ENCODE measurements around the gene SLC7A11.
A peak's percentile ranks its signal among the peaks of the same experiment; 100 is the strongest.

SLC7A11 gene

DNA sequence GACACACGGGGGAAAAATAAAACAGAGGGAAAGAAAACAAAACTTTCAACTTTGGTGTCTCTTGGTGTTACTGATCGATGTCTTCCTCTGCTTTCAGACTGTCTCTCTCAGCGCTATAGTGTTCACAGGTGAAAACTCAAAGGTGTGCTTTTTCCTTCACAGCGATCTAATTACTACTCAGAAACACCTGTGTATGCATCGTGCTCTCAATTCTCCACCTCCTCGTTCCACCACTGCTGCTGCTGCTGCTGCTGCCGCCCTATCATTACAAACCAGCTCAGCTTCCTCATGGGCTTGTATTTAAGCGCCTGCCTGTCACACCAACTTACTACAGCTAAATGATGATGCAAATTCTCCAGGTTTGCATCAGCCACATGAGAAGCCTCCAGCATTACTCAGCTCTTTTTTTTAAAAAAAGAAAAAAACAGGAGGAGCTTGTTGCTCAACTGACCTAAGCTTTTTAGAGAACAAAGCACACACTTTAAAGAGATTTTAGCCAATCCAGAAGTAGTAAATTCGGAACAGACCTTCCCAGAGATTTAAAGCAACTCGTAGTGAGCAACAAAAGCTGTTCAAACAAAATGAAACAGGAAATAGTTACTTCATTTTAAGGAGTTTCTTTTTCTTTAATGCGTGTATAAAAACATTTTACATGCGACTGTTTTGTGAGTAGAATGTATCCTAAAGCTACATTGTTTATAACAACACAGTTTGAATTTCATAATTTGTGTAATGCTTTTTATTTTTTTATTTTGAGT, at the start of gene SLC7A11:
Gene SLC7A11 (minus strand): TSS at position 274 of the 758 bp plus-strand sequence. CDS start 280 bp downstream, outside the sequence.
- DNase-seq, result peak in 1 of 2 experiments; percentile 62

DNA sequence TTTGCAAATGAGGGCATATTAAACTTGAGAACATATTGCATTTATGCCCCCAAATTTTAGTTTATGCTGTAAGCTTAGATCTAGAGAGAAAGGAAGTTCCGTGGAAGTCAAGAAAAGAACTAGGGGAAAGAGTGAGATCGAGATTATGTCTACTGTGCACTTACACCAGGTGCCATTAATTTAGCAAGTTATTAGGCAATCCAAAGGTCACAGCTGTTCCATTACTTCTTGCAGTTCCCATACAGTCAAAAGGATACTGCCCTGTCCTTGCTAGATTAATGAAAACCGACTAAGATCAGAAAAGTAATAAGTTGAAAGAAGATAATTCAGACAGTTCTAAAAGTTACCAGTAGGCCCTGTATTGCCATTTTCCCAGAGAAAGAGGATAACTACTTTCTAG, 49.3 kb upstream of the SLC7A11 start:
- DNase-seq, result no peak

DNA sequence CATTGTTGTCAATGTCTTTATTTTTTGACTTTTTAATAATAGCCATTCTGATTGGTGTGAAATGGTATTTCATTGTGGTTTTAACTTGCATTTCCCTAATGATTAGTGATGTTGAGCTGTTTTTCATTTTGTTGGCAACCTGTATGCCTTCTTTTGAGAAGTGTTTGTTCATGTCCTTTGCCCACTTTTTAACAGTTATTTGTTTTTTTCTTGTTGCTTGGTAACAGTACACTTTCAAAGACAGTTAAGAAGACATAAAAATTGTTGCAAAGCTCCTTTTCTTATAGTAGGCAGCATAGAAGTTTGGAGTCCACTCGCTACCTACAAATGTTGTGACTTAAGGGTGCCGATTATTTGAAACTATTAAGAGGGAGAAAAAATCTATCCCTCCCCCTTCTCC, 48.7 kb upstream of the SLC7A11 start:
- DNase-seq, result no peak

DNA sequence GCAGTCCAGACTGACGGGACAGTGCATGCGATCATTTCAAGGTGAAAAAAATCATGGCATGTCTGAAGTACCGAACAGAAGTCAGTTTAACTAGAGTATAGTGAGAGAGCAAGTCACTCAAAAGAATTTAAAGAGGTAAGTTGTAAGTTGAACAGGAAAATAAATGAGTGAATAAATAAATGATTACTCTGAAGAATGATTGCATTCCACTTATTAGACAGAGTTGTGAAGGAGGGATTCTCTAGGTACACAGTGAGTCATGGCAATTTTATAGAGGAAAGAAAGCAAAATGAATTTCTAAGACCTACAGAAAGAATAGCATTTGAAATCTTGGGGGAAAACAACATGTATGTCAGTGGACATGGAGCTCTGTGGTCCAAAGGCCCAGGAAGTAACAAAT, 37.1 kb upstream of the SLC7A11 start:
- DNase-seq, result no peak

DNA sequence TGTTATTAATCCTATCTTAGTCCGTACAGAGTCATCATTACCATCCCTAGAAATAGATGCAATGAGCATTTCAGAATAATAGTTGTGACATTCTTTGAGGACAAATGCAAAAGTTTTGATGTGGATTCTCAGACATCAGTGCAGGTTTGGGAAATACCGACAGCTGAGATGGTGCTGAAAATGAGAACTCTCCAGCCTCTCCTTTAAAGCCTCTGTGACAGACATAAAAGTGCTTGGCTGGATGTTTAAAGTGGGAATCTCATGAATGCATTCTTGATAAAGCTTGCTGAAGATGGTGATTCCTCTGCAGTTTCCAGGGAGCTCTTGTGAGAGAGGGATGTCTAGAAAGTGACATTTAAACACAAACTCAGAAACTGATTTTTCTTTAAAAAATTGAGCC, 35.0 kb upstream of the SLC7A11 start:
- DNase-seq, result no peak

DNA sequence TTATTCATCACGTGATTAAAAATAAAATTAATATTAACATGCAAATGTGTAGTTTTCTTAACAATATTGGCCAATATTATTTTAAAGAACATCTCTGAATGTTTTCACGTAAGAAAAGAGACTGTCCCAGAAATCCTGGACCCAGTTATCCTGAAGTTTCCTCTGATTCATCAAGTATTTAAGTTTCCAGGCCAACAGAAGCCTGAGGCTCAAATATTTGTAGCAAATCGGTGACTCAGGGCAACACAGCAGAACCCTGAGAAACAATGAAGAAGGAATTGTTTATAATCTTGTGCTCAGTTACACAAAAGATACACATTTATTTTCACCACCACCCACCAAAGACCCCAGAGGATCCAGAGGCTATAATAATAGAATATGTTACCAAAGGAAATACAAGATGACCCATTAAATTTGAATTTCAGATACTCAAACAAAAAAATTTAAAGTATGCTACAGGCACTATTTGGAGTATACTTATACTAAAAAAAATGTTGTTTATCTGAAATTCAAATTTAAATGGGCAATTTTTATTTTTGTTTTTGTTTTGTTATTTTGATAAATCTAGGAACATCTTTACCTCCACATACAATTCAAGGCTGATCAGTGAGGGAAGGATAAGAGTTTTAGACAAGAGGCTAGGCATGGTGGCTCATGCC, 33.9 kb upstream of the SLC7A11 start:
- no peak for DNase-seq

DNA sequence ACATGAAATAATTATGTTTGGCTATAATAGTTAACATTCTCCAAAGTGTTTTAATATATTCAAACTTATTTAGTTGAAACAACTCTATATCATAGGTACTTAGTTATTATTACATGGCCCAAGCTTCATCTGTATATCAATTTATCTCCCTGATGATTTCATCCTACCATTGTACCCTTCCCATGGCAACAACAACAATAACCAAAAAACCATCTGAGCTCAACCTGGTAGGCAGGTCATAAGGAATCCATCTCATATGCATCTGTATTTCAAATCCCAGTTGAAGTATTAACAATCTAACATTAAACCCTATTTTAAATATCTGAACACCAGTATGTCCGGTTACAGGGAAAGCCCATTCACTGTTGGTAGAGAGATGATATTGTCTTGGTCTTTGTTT, 33.1 kb upstream of the SLC7A11 start:
- DNase-seq, result no peak

DNA sequence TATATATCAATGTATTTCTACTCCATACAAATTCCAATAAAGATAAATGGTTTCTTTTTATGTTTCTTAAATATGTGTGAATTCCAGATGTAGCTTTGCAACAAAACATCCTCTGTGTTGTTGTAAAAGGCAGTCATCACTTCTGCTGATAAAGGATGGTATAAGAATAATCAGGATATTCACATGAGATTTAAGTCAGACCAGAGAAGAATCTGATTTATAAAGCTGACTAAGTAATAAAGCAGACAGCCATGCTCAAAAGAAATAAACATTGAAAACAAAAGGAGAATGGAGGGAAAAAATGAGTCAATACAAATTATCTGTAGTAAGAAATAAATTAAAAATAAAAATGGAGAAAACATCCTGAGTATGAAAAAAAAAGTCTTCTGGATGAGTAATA, 27.0 kb upstream of the SLC7A11 start:
- DNase-seq, result no peak

DNA sequence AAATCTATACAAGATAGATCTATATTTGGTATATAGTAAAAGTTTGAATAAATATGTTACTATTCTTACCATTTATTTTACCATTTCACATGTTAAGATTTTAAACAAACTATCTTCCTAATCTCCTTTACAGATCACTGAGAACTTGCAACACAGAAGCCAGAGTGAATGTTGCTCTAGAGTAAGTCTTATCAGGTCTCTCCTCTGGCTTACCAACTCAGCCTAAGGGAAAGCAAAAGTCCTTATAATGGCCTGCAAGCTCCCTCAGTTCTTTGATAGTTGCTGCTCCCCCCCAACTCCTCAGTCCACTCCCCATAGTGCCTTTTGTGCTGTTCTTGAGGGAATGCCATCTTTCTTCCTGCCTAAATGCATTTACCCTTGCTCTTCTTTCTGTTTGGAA, 25.7 kb upstream of the SLC7A11 start:
- no peak for DNase-seq

DNA sequence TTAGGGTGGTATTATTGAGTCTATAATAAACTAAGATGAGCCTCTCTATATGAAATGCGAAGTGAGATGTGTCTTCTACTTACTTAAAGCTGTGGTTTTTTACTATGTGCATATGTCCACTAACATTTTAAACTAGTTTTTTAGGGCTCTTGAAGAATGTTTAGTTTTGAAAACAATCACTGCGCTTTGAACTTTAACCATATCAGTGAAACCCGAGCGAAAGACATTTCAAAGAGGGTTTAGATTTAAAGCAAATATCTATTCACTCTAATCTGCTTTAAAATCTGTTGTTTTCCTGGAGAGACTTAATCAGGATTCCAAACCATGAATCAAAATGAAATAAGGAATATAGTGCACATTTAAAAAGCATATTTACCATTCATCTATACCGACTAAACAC, 24.8 kb upstream of the SLC7A11 start:
- no peak for DNase-seq

DNA sequence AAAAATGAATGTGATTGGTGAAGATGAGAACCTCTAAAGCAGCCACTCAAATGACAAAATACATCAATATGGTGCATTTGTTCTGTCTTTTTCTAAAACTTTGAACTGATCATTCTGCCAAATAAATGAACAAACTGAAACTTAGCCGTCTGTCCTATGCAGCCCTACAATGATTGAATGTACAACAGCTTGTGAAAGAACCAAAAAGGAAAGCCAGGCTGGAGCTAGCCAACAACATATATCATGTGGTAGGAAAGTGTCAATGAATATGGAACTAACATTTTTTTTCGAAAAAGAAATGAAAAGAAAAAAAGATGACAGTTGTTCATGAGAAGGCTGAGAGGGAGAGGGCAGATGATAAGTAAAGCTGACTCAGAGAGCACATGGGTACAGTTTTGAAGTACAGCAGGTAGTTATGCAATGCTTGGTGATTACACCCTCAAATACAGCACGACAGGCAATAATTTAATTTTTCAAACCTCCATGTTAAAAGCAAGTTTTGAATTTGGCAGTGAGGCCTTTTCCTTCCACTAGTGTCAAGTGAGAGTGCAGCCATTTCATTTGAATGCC, 21.2 kb upstream of the SLC7A11 start:
- no peak for DNase-seq

DNA sequence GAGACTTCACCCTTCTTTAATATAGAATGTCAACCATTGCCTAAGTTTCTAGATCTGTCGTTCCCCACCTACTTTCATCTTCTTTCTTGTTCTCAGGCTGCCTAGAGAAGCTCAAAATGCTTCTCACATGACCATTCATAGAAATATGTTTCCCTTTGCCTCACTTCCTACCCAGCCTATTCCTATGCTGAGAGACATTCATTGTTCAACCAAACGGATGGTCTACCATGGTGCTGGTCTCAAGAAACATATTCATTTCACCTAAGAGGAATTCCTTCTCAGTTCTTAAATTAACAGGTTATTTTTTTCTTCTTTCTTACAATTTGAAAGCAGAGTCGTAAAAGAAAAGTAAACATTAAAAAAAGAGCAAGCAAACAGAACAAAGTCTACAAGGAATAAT, 20.3 kb upstream of the SLC7A11 start:
- no peak for DNase-seq

DNA sequence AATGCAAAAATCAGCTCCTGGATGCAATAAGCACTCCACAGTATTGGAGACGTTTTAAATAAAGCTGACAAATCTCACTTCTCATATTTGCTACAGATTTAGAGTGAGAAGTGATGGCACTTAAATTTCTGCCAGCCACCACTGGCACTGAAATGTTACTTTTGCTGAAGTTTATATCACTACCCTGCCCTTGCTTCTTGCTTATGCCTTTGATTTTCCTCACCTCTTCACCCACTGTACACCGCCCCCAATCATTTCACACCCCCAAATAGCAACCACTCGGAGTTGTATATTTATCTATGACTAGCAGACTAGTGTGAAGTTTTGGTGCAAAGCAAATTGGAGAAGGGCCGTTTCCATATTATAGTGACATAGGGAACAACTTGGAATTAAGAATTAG, 19.9 kb upstream of the SLC7A11 start:
- no peak for DNase-seq

DNA sequence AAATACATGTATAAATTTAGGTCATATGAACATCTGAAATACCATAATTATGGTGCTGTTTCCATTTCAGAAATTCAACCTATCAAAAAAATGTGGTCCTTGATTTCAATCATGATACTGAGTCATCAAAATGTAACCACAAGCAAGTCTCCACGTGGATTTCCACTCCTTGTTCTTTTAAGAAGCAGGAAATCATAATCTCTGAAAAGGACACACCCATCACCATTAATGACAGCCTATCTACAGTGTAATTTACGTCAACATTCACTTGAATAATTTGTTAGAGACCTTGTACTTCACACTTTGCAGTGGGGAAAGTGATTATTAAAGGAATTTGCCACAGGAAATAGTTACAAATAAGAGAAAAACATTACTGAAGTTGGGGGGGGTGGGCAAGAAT, 17.7 kb upstream of the SLC7A11 start:
- DNase-seq, result no peak

DNA sequence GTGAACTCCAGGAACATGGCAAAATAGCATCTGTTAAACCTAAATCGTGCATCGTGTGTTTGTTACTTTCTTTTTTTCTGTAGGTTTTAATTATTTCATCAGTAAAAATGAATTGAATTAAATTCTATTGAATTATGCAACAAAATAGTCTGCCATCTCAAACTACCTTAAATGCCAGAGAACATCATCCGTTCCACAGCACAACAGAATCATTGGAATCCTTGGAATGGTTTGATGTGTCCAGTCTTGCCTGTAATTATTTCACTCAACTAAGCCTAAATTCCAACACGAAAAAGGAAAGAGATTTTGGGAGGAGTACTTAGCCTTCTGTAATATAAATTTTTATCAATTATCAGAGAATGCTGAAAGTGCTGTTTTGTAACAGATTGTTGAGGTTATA, 17.1 kb upstream of the SLC7A11 start:
- no peak for DNase-seq

DNA sequence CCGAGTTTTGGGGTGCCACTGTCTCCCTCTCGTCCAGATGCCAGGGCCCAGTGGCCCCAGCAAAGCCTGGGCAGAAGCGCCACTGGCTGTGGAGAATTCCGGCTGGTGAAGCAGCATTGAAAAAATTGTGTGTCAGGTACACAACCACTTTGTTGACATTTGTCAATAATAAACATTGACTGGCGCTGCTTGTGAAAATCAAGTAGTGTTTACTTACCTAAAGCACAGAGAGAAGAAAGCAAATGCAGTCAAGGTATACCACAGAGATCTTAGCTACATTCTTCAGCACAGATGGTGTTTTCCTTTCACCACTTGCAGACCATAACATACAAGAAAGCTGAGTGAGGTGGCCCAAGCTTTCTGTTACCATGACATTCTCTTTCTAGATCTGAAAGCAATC, 14.5 kb upstream of the SLC7A11 start:
- no peak for DNase-seq

DNA sequence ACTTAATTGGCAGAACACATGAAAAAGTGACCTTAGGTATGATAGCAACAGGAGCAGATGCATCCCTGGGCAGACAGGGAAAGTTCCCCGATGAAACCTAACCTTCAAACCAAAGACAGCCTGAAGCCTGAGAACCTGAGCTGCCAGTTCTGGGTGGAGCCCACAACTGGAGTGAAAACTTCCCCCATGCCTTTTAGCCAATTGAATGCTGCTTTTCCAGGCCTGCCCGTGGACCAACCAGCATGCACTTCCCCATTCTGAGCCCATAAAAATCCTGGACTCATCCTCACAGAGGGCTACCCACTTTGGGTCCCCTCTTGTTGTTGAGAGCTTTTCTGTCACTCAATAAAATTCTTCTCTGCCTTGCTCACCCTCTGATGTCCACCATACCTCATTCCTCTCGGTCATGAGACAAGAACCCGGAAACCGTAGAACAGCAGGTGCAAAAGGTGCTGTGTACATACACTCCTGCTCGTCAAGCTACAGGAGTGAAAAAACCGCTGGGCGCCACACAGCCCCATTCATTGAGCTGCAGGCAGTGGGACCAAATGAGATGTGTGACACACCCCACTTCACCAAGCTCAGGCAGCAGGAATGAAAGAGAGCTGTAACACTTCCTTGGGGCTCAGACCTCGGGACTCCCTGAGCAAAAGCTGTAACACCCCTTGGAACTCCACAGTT, 13.9 kb upstream of the SLC7A11 start:
- DNase-seq, result no peak

DNA sequence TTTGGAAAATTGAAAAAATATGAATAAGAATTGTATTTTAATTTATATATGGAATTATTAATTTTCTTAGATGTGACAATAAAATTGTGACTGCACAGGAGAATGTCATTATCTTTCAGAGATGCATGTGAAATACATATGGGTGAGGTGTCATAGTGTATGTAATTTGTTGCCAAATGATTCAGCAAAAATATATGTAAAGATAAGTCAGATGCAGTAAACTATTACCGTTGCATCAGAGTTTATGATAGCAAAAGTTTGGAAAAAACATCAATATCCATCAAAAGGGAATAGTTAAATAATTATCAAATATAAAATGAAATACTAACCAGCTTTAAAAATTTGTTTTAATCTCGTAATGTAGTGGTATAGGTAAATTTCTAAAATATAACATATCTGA, 10.4 kb upstream of the SLC7A11 start:
- DNase-seq, result no peak

DNA sequence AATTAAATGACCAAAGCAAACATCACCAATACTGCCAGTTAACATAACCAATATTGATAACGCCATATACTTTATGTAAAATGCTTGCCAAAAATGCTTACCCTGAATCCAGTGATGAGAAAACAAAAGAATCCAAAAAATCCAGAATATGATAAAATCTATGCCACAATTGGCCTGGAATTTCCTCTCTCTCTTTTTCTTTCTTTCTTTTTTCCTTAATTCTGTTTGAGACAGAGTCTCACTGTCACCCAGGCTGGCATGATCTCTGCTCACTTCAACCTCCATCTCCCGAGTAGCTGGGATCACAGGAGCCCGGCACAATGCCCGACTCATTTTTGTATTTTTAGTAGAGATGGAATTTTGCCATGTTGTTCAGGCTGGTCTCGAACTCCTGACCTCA, 9.8 kb upstream of the SLC7A11 start:
- no peak for DNase-seq

DNA sequence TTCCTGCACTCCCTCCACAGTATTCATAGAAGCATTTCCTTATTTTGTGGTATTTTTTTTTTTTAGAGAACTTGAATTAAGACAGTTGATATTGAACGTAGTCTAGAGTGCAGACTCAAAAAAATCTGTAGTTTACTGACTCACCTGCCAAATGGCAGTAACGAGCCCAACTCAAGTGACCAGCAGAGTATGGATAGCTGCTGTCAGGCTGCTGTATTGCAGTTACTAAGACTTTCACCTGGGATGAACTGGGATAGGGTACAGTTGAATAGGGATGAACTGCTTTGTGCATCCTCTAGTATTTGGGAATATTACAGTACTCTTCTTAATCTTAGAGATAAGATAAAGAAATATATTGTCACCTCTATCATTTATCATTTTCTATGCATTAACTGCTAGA, 7.0 kb upstream of the SLC7A11 start:
- DNase-seq, result no peak

DNA sequence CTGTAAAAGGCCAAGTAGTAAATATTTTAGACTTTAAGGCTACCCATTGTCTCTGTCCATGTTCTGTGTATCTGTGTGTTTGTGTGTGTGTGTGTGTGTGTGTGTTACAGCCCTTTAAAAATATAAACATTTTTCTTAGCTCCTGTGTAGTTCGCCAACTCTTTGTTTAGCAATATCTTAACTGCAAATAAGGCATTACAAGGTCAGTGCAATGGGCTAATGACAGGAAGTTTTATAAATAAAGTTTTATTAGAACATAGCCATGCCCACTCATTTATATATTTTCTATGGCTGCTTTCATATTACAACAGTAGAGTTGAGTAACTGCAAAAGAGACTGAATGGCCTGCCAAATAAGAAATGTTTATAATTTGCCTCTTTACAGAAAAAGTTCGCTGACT, 5.9 kb upstream of the SLC7A11 start:
- DNase-seq, result no peak

DNA sequence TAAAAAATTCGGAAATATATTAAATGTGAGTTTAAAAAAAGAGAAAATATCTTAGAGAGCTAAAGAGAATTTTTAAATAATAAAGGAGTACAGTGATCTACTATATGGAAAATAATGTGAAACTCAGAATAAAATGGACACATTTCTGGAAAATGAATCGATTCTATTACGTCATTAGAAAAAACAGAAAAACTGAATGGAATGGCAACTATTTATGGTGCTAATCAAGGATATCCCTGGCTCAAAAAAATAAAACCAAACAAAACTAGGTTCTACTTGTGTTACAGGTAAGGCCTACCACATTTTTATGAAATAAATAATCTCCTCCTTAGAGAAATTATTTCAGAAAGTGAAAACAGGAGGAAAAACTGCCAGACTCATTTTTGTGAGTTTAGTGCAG, 5.5 kb upstream of the SLC7A11 start:
- no peak for DNase-seq

DNA sequence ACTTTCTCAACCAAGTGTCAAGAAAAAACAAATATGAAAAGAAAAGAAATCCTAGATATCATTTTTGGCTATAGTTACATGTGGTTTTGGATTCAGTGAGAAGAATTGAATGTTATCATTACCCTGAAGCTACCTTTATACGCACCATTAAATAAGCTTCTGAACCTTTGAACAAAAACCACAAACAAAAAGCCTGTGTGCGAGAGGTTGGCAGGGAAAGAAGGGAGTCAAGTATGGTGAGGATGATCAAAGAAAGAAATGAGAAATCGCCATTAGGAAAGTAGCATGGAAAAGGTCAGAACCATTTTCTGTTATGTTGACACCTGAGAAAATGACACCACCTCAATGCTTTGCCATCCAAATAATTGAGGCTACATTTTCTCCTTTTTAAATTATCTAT, 1.2 kb upstream of the SLC7A11 start:
- no peak for DNase-seq

DNA sequence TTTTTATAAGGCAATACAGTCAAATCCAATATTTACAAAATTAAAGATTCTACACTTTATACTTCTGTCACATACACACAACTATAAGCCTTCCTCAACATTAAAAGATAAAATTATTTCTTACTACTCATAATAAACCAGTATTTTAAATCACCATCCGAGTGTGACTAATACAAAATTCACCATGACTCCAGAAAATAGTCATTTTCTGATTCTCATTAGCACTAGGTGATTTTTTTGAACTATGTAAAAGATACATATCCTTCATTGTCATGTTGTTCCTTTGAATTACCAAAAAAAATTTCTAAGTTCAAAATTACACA, 646 bp upstream of the SLC7A11 start:
- DNase-seq, result no peak
